ENCODE measurements around the gene REM2.

DNA sequence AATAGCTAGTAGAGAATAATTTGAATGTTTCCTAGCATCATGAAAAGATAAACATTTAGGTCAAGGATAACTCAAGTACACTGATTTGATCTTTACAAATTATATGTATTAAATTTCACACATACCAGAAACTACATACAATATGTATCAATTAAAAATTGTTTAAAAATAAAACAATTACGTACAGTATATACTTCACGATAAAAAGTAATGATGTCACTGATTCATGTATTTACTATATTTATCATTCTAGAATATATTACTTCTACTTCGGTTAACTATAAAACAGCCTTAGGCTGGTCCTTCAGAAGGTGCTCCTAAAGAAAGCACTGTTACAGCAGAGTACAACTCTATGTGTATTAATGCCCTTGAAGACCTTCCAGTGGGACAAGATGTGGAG lies 24.4 kb downstream of the REM2 start:
- no peak for TF ChIP-seq FOXM1 (IDR thresholded peaks at IDR 0.05; ENCODE audit: borderline replicate concordance)
- no peak for TF ChIP-seq SP1 (IDR thresholded peaks at IDR 0.05)
- no peak for TF ChIP-seq ARNT (IDR thresholded peaks at IDR 0.05)
- TF ChIP-seq ELF4 (IDR thresholded peaks at IDR 0.05) = no peak
- TF ChIP-seq ZNF384 (IDR thresholded peaks at IDR 0.05) = no peak
- no peak for TF ChIP-seq SUZ12 (IDR thresholded peaks at IDR 0.05)
